DOHH2 (cell line): ENCODE measurements around the gene SART3.

Experiments used
- H3F3A ChIP-seq: fragments of 200-600 bp; sonication (generic), shearing (Covaris generic); 2 replicates; pipeline ENCODE4 v1.6.0; 2016; ENCODE audit warnings: antibody characterized with exemption, mild to moderate bottlenecking; ENCODE audit not compliant: control insufficient read depth, insufficient read depth
- H3K27ac ChIP-seq: fragments of 200-600 bp; sonication (generic); 2 replicates; pipeline ENCODE4 v1.5.1; 2014; ENCODE audit warnings: low read depth, mild to moderate bottlenecking, low read length, moderate library complexity
- H3K27me3 ChIP-seq: fragments of 200-600 bp; sonication (generic); 2 replicates; pipeline ENCODE4 v1.6.1; 2014; ENCODE audit warnings: mild to moderate bottlenecking, low read length, mixed read lengths; ENCODE audit not compliant: control insufficient read depth
- H3K36me3 ChIP-seq: fragments of 200-600 bp; sonication (generic); 2 replicates; pipeline ENCODE4 v1.6.1; 2014; ENCODE audit warnings: mild to moderate bottlenecking, low read length, moderate library complexity, mixed read lengths; ENCODE audit not compliant: control insufficient read depth
- H3K4me1 ChIP-seq: fragments of 200-600 bp; sonication (generic); 2 replicates; pipeline ENCODE4 v1.6.1; 2014; ENCODE audit warnings: mild to moderate bottlenecking, low read length, mixed read lengths; ENCODE audit not compliant: control insufficient read depth
- H3K4me2 ChIP-seq: fragments of 200-600 bp; sonication (generic); 2 replicates; pipeline ENCODE4 v1.6.0; 2014; ENCODE audit warnings: mild to moderate bottlenecking, low read length, moderate library complexity
- H3K4me3 ChIP-seq: fragments of 200-600 bp; sonication (generic); 2 replicates; pipeline ENCODE4 v1.5.1; 2014; ENCODE audit warnings: mild to moderate bottlenecking, low read length, mixed read lengths
- H3K79me2 ChIP-seq: fragments of 200-600 bp; sonication (generic); 2 replicates; pipeline ENCODE4 v1.6.1; 2014; ENCODE audit warnings: mild to moderate bottlenecking, low read length, mixed read lengths; ENCODE audit not compliant: control insufficient read depth
- H3K9me2 ChIP-seq: fragments of 200-600 bp; sonication (generic); replicated peaks from 2 replicates; pipeline ENCODE4 v1.6.1; 2014; ENCODE audit warnings: mild to moderate bottlenecking, low read length, mixed read lengths; ENCODE audit not compliant: control insufficient read depth
- H3K9me3 ChIP-seq: fragments of 200-600 bp; sonication (generic); 2 replicates; pipeline ENCODE4 v1.6.1; 2014; ENCODE audit warnings: antibody characterized with exemption, low read length, mixed read lengths; ENCODE audit not compliant: control insufficient read depth, insufficient read depth
- H4K20me1 ChIP-seq: fragments of 200-600 bp; sonication (generic); 2 replicates; pipeline ENCODE4 v1.6.0; 2014; ENCODE audit warnings: low read depth, mild to moderate bottlenecking, antibody characterized with exemption, low read length, moderate library complexity; ENCODE audit not compliant: control insufficient read depth, insufficient read depth
- CTCF ChIP-seq: fragments of 200-600 bp; sonication (generic); IDR thresholded peaks from one replicate; pipeline ENCODE4 v1.5.1; 2014; ENCODE audit warnings: antibody characterized with exemption, mild to moderate bottlenecking, low read depth, low read length; ENCODE audit not compliant: poor library complexity, severe bottlenecking
- EZH2phosphoT487 ChIP-seq: fragments of 200-600 bp; sonication (generic); IDR thresholded peaks from 2 replicates; pipeline ENCODE4 v1.6.1; 2017; ENCODE audit warnings: borderline replicate concordance, mild to moderate bottlenecking, antibody characterized with exemption, low read length, moderate library complexity, mixed read lengths

The SART3 gene

DNA sequence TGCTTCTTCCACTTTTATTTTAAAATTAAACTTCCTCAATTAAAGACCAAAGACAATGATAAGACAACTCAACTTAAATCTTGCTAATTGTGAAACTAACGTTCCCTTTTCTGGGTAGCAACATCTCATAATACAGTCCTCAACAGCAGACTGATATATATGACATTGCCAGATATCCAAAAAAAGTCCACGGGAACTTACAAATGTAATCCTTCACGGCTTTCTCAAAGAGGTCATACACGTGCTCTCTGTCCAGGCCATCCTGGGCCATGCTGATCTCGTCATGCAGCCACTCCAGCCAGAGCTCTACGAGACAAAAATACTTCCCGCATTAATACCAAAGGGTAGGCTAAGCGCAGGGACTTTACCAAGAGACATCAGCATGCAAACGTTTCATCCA, 13.3 kb downstream of the SART3 start:
- Histone ChIP-seq H3K36me3 (peaks cover 95% of the 10 kb centered on the region), H3F3A (peaks cover 18% of the 10 kb centered on the region), H3K9me2 (no peaks in the 10 kb centered on the region), H3K4me2 (peak overlapping the region; percentile 63), H3K9me3 (no peaks in the 10 kb centered on the region), H3K4me3 (peak overlapping the region; percentile 1), H3K27ac (peak overlapping the region; percentile 56), H3K4me1 (peaks cover 98% of the 10 kb centered on the region), H4K20me1 (no peaks in the 10 kb centered on the region), H3K79me2 (peaks cover 99% of the 10 kb centered on the region), H3K27me3 (no peaks in the 10 kb centered on the region)
- no peak for TF ChIP-seq EZH2phosphoT487
- TF ChIP-seq CTCF = no peak

DNA sequence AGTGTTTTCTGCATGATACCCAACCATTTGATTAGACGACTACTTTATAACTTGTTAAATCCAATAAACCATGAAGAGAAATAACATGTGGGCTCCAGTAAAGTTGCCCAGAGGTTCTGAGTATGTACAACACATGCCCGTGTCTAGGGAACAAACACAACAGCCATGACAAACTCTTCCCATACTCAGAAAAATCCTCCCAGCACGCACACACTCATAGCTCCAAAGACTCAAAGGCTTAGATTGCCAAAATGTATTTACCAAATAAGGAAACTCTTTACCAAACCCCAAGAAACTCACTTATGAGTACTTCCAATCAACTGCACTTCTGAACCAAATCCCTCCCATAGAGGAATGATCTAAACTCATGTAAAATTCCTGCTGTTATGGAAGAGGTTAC, 17.3 kb downstream of the SART3 start:
- H3K4me1 ChIP-seq = peaks cover 89% of the 10 kb centered on the region
- H3K79me2 ChIP-seq = peaks cover 93% of the 10 kb centered on the region
- peaks cover 22% of the 10 kb centered on the region for H3F3A ChIP-seq
- H3K4me2 ChIP-seq = peak overlapping the region; percentile 69
- peak overlapping the region; percentile 93 for H3K27ac ChIP-seq
- H3K36me3 ChIP-seq = peaks cover 90% of the 10 kb centered on the region
- H3K9me2 ChIP-seq = no peaks in the 10 kb centered on the region
- no peaks in the 10 kb centered on the region for H3K27me3 ChIP-seq
- no peaks in the 10 kb centered on the region for H3K9me3 ChIP-seq
- H3K4me3 ChIP-seq = no peak overlapping the region
- H4K20me1 ChIP-seq = no peaks in the 10 kb centered on the region
- TF ChIP-seq CTCF = no peak
- no peak for TF ChIP-seq EZH2phosphoT487

GRCh38 chr12:108542320-108542719, 18.7 kb downstream of the SART3 start:
- Histone ChIP-seq H3K27me3 (no peaks in the 10 kb centered on the region), H3K9me3 (no peaks in the 10 kb centered on the region), H4K20me1 (no peaks in the 10 kb centered on the region), H3F3A (peaks cover 19% of the 10 kb centered on the region), H3K27ac (peak overlapping the region; percentile 93), H3K4me1 (peaks cover 76% of the 10 kb centered on the region), H3K9me2 (no peaks in the 10 kb centered on the region), H3K4me3 (peak overlapping the region; percentile 63), H3K79me2 (peaks cover 93% of the 10 kb centered on the region), H3K36me3 (peaks cover 90% of the 10 kb centered on the region), H3K4me2 (peak overlapping the region; percentile 69)
- no peak for TF ChIP-seq EZH2phosphoT487
- TF ChIP-seq CTCF = no peak
